Stomach smooth muscle (tissue), 2 donors: Measurements from ENCODE around the gene ROBO1.

ENCODE experiments used
- H3K27ac ChIP-seq: one replicate; pipeline ENCODE4 v1.7.0; 2013; ENCODE audit warnings: mild to moderate bottlenecking, low read length, inconsistent platforms
- H3K27me3 ChIP-seq, 2 donors: one replicate each; pipeline ENCODE4 v1.7.0; 2013; ENCODE audit warnings: low read length in 2 of 2; ENCODE audit not compliant: insufficient read depth in 2 of 2, control insufficient read depth in 1 of 2
- H3K36me3 ChIP-seq, 2 donors: one replicate each; pipeline ENCODE4 v1.7.0; 2013; ENCODE audit warnings: low read length in 2 of 2; ENCODE audit not compliant: control insufficient read depth in 2 of 2, insufficient read depth in 2 of 2
- H3K4me1 ChIP-seq: one replicate; pipeline ENCODE4 v1.7.0; 2013; ENCODE audit warnings: low read length; ENCODE audit not compliant: control insufficient read depth, insufficient read depth
- H3K4me3 ChIP-seq, 2 donors: one replicate each; pipeline ENCODE4 v1.7.0; 2013; ENCODE audit warnings: low read length in 2 of 2
- H3K9ac ChIP-seq, 2 donors: one replicate each; pipeline ENCODE4 v1.7.0; 2013; ENCODE audit warnings: low read length in 2 of 2, mild to moderate bottlenecking in 1 of 2
- H3K9me3 ChIP-seq, 2 donors: one replicate each; pipeline ENCODE4 v1.7.0; 2013; ENCODE audit warnings: low read length in 2 of 2; ENCODE audit not compliant: control insufficient read depth in 2 of 2
- donor health status: healthy.
- donor health status: Pancreatic carcinoma.

ROBO1 gene

DNA sequence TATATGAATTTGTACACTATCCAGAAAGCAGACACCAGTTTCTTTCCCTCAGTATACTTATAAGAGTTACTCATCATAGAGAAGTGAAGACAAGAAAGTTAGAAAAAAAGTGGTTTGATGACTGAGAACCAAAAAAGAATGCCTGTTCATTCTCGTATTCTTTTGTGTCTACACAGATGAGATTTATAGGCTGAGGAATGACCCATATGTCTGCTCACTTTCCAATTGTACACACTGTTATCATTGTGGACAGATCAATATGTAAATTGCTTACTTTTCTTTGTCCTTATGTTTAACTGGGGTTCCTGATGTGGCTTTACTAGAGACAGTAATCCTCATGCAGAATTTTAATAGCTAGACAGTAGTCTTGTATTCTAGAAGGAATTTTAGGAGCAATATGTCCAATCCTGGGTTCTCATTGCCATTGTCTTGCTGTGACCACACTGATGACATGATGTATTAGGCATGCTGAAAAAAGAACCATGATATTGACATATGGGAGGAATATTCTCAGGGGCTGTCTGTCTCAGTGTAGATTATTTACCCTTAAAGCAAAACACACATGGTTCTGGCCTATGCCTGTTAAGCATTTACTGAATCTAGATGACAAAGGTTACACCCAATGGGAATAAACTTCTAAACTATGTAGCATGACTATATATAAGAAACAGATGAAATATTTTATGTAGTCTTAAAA lies 669.7 kb downstream of the ROBO1 start:
- Histone ChIP-seq H3K4me3 (no peak overlapping the region), H3K27ac (no peak overlapping the region), H3K9ac (no peak overlapping the region), H3K27me3 (no peaks in the 10 kb centered on the region), H3K4me1 (no peaks in the 10 kb centered on the region), H3K36me3 (no peaks in the 10 kb centered on the region), H3K9me3 (no peaks in the 10 kb centered on the region)

DNA sequence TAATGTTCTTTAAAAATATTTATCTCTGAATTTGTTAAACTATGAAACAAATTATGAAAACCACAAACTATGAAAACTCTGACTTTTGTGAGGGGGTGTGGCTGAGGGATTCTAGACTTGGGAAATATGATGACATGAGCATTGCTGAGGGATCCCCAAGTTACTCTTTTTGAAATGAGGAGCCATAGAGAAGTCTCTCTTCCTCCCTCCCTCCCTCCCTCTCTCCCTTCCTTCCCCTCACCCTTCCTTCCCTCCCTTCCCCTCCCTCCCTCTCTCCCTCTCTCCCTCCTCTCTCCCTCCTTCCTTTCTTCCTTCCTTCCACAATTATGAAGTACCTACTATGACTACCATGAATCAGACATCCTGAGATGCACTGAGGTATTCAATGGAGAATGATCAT lies 673.1 kb downstream of the ROBO1 start:
- no peak overlapping the region for H3K27ac ChIP-seq
- H3K9ac ChIP-seq, result no peak overlapping the region
- H3K9me3 ChIP-seq, result no peaks in the 10 kb centered on the region
- H3K4me1 ChIP-seq, result no peaks in the 10 kb centered on the region
- no peaks in the 10 kb centered on the region for H3K27me3 ChIP-seq
- H3K36me3 ChIP-seq, result no peaks in the 10 kb centered on the region
- H3K4me3 ChIP-seq, result no peak overlapping the region

DNA sequence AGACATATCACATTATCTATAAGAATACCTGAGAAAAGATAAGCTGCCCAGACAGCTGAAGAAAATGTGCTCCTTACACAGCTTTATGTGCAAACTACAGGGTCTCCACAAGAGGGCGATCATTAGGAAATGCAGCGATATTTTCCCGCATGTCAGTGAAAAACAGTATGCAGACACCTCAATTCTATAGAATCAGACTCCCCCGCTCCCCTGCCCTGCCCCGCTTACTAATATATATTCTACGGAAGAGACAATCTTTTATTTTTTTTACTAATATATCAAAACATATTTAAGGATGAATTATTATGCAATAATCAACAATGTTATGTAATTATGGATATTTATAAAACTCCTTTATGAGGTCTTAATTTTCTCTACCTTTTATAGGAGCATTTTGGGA lies 681.3 kb downstream of the ROBO1 start:
- Histone ChIP-seq H3K27me3 (no peaks in the 10 kb centered on the region), H3K9me3 (no peaks in the 10 kb centered on the region), H3K27ac (no peak overlapping the region), H3K36me3 (no peaks in the 10 kb centered on the region), H3K4me1 (no peaks in the 10 kb centered on the region), H3K9ac (no peak overlapping the region), H3K4me3 (no peak overlapping the region)

DNA sequence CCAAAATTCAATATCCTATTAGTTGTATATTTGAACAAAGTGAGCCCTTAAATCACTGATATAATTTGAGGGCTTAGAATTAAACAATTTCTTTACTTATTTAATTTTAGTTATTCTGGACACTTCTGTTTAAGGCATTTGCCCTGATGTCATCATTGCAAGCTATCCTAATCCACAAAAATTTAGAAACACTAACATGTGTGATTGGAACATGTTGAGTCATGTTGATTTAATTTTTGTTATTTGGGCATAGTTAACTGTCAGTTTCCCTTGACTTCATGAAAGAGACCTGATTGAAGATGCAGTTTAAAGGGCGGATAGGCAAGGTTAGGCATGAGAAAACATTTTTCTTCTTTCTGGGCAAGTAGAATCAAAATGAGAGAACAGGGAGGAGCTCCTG lies 682.6 kb downstream of the ROBO1 start:
- H3K9ac ChIP-seq, result no peak overlapping the region
- H3K27me3 ChIP-seq, result no peaks in the 10 kb centered on the region
- H3K9me3 ChIP-seq, result no peaks in the 10 kb centered on the region
- H3K4me1 ChIP-seq, result no peaks in the 10 kb centered on the region
- H3K4me3 ChIP-seq, result no peak overlapping the region
- no peaks in the 10 kb centered on the region for H3K36me3 ChIP-seq
- no peak overlapping the region for H3K27ac ChIP-seq

DNA sequence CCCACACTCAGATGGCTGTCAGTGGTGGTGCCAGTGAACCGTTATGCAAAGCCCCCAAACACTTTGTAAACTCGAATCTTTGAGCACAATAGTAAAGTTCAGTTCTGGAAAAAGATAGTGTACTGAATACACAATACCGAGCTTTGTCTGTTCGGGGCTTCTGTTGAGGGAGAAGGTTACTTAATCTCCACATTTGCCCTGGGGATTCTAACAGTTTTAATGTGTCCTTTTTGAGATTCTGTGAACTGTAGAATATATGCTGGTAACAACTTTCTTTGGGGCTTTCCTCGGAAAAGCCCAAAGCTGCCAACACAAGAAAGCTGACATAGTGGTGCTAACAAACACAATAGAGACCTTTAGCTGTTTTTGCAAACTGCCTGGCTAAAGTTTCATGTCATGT lies 686.5 kb downstream of the ROBO1 start:
- Histone ChIP-seq H3K4me1 (no peaks in the 10 kb centered on the region), H3K4me3 (no peak overlapping the region), H3K27me3 (no peaks in the 10 kb centered on the region), H3K9ac (no peak overlapping the region), H3K27ac (no peak overlapping the region), H3K9me3 (no peaks in the 10 kb centered on the region), H3K36me3 (no peaks in the 10 kb centered on the region)

DNA sequence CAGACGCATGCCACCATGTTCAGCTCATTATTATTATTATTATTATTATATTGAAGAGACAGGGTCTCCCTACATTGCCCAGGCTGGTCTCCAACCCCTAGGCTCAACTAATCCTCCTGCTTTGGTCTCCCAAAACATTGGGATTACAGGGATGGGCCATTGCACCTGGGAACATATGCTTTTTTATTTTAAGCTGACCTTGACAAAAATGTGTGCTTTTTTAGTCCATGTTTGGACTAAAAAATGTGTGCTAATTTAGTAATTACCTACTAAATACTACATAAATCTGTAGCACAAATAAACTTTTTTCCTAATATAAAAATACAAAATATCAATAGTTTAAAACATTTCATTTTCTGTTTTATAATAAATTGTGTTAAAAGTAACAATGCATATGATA lies 693.2 kb downstream of the ROBO1 start:
- no peak overlapping the region for H3K27ac ChIP-seq
- no peak overlapping the region for H3K4me3 ChIP-seq
- H3K4me1 ChIP-seq, result no peaks in the 10 kb centered on the region
- no peak overlapping the region for H3K9ac ChIP-seq
- no peaks in the 10 kb centered on the region for H3K9me3 ChIP-seq
- no peaks in the 10 kb centered on the region for H3K27me3 ChIP-seq
- no peaks in the 10 kb centered on the region for H3K36me3 ChIP-seq

DNA sequence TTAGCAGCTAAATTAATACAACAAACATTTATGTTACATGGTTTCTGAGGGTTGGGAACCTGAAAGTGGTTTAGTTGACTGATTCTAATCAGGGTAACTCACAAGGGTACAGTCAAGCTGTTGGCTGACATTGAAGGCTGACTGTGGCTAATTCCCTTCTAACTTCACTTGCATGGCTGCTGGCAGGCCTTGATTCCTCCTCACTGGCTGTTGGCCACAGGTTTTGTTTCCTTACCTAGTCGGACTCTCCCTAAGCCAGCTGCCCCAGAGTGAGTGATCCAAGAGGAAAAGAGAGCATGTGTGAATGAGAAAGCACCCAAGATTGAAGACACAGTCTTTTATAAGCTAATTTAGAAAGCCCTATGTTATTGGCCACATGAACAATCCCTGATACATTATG lies 700.1 kb downstream of the ROBO1 start:
- no peaks in the 10 kb centered on the region for H3K36me3 ChIP-seq
- H3K9ac ChIP-seq, result no peak overlapping the region
- no peak overlapping the region for H3K4me3 ChIP-seq
- no peaks in the 10 kb centered on the region for H3K4me1 ChIP-seq
- H3K27me3 ChIP-seq, result no peaks in the 10 kb centered on the region
- no peaks in the 10 kb centered on the region for H3K9me3 ChIP-seq
- H3K27ac ChIP-seq, result no peak overlapping the region

DNA sequence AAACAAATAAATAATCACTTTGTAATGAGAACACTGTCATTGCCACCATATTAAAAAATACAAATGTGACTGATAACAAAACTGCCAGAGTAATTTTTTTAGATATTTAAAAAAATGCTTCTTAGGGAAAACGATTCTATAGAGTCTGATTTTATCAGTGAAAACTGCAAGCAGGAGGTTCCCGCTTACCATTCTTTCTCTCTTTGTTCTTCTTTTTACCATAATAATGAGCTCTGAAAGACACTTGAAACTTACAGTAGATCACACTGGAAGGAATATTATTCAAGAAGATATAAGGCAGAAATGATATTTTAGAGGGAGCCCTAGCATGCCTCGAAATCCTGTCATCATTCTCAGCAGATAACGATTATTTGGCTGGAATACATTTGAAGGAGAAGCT lies 701.3 kb downstream of the ROBO1 start:
- H3K4me3 ChIP-seq, result no peak overlapping the region
- H3K9ac ChIP-seq, result no peak overlapping the region

DNA sequence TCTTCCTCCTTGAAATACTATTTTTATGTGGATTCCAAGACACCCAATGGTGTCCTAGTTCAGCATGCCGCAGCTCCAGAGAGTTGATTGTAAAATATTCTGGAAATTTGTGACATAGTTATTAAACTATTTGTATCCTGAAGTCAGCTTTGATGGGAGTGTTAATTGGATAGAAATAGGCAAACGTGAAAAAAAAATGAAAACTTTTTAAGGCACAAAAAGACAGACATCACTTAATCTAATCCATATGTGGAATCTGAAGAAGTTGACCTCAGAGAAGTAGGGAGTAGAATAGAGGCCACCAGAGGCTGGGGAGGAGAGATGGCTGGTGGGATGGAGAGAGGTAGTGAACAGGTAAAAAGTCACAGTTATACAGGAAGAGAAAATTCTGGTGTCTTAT lies 704.2 kb downstream of the ROBO1 start:
- no peak overlapping the region for H3K27ac ChIP-seq
- no peaks in the 10 kb centered on the region for H3K4me1 ChIP-seq
- H3K9me3 ChIP-seq, result no peaks in the 10 kb centered on the region
- H3K36me3 ChIP-seq, result no peaks in the 10 kb centered on the region
- no peaks in the 10 kb centered on the region for H3K27me3 ChIP-seq
- no peak overlapping the region for H3K9ac ChIP-seq
- no peak overlapping the region for H3K4me3 ChIP-seq

More for the DNA sequence above, 701.3 kb downstream of the ROBO1 start:
- H3K4me1 ChIP-seq, result no peaks in the 10 kb centered on the region
- H3K27me3 ChIP-seq, result no peaks in the 10 kb centered on the region
- no peak overlapping the region for H3K27ac ChIP-seq
- H3K36me3 ChIP-seq, result no peaks in the 10 kb centered on the region
- no peaks in the 10 kb centered on the region for H3K9me3 ChIP-seq

DNA sequence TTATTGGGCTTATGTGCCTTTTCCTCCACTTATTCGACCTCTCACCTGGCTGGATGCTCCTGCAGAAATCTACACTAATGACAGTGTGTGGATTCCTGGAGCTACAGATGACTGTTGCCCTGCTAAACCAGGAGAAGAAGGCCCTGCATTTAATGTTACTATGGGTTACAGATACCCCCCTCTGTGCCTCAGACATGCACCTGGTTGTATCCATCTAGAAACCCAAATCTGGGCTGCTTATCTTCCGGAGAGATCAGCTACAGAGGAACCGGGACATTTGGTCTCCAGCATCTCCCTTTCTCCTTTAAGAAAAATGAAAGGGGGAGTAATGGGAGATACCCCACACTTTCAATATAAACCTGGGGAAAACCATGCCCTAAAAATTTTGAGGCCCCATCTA lies 710.0 kb downstream of the ROBO1 start:
- H3K4me1 ChIP-seq, result no peaks in the 10 kb centered on the region
- H3K27ac ChIP-seq, result no peak overlapping the region
- peaks cover 0 to 2% of the 10 kb centered on the region in 2 donors for H3K9me3 ChIP-seq
- H3K27me3 ChIP-seq, result no peaks in the 10 kb centered on the region
- H3K9ac ChIP-seq, result no peak overlapping the region
- no peaks in the 10 kb centered on the region for H3K36me3 ChIP-seq
- H3K4me3 ChIP-seq, result no peak overlapping the region

DNA sequence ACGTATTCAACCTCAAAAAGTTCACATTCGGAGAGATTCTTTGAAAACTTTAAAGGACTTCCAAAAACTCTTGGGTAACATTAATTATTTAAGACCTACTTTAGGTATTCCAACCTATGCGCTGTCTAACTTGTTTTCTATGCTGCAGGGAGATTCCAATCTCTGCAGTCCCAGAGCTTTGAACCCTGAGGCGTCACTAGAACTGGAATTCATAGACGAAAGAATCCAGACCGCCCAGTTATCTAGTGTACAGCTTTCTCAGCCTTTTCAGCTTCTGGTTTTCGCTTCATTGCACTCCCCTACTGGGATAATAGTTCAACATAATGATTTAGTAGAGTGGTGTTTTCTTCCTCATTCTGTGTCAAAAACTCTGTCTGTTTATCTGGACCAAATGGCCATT lies 711.3 kb downstream of the ROBO1 start:
- Histone ChIP-seq H3K4me3 (no peak overlapping the region), H3K27me3 (no peaks in the 10 kb centered on the region), H3K4me1 (no peaks in the 10 kb centered on the region), H3K36me3 (no peaks in the 10 kb centered on the region), H3K9me3 (peaks cover 0 to 11% of the 10 kb centered on the region in 2 donors), H3K9ac (no peak overlapping the region), H3K27ac (no peak overlapping the region)
